ENCODE results near the gene MARCHF3. TPM values are rescaled to one million over a fixed set of nuclear protein-coding genes. Genes with fewer than 3 reads are reported as not detected.

Gene MARCHF3
- total and polyA plus RNA-seq, 12 donors, result 4.8 to 76.2 (median 45.9) TPM

DNA sequence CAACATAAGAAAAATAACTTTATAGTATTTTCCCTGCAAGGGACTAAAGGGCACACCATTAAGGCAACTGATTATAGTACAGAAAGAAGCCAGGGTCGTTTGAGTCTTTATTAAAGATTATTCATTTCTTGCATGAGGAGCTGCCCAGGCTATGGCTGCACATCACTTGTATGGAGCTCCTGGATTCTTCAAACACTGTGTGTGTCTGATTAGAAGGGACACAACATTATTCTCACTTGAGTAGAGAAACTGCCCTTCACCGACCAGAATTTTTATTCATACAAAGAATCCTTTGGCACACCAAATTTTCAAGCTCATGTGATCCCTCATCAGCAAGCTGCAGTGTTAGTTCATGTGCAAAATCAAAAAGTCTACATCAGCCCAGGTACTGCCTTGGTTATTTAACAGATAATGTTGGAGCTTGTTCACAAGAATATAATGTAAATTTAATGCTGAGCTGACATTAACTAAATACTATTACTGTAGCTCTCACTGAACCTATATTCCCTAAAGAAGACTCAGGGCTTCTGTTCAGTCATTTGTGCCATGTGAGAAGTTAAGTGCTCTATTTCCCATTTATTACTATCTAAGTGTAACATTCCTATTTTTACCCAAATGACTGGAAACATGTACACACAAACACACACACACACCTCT lies 33.0 kb upstream of the MARCHF3 start:
- WGBS, 2 donors, result 74 to 80% methylated on average over 2 of the region's 2 CpGs
- Histone ChIP-seq H3K27me3 (no peaks in the 10 kb centered on the region), H3K36me3 (peaks cover 0 to 5% (median 0%) of the 10 kb centered on the region in 9 donors), H3K4me3 (no peak overlapping the region), H3K9me3 (no peaks in the 10 kb centered on the region), H3K27ac (no peak overlapping the region), H3K4me1 (peaks cover 0 to 5% (median 0%) of the 10 kb centered on the region in 9 donors)
- TF ChIP-seq, protein P1, sequence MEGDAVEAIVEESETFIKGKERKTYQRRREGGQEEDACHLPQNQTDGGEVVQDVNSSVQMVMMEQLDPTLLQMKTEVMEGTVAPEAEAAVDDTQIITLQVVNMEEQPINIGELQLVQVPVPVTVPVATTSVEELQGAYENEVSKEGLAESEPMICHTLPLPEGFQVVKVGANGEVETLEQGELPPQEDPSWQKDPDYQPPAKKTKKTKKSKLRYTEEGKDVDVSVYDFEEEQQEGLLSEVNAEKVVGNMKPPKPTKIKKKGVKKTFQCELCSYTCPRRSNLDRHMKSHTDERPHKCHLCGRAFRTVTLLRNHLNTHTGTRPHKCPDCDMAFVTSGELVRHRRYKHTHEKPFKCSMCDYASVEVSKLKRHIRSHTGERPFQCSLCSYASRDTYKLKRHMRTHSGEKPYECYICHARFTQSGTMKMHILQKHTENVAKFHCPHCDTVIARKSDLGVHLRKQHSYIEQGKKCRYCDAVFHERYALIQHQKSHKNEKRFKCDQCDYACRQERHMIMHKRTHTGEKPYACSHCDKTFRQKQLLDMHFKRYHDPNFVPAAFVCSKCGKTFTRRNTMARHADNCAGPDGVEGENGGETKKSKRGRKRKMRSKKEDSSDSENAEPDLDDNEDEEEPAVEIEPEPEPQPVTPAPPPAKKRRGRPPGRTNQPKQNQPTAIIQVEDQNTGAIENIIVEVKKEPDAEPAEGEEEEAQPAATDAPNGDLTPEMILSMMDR (IDR thresholded peaks at IDR 0.05), result no peak
- intact Hi-C loops (cut with DNase I), result no loop called here
- DNase-seq (no peak), ATAC-seq (no peak)

DNA sequence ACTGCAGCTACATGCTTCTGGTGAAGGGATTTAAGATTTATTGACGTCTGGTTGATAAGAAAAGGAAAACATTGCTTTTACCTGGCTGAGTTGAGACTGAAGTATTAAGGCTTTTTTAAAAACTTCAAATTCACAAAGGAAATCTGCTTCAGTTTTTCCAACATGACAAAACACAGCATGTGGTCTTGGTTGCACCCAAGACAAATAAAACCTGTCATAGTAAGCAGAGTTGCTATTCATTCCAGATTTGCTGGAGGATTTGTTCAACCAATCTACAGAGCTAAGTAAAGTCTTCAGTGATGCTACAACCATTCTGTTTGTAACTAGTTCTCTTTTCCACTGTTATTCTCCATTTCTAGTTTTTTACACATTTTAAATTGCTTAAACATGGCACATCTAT lies 31.6 kb upstream of the MARCHF3 start:
- Histone ChIP-seq H3K9me3 (no peaks in the 10 kb centered on the region), H3K27ac (no peak overlapping the region), H3K4me3 (no peak overlapping the region), H3K4me1 (no peaks in the 10 kb centered on the region), H3K36me3 (peaks cover 0 to 16% (median 0%) of the 10 kb centered on the region in 9 donors), H3K27me3 (no peaks in the 10 kb centered on the region)
- DNase-seq, result no peak
- ATAC-seq, result no peak
- WGBS, 2 donors, result 80 to 81% methylated on average over 1 of the region's 1 CpG
- TF ChIP-seq, protein P1 (IDR thresholded peaks at IDR 0.05), result no peak
- intact Hi-C loops (cut with DNase I), result no loop called here

DNA sequence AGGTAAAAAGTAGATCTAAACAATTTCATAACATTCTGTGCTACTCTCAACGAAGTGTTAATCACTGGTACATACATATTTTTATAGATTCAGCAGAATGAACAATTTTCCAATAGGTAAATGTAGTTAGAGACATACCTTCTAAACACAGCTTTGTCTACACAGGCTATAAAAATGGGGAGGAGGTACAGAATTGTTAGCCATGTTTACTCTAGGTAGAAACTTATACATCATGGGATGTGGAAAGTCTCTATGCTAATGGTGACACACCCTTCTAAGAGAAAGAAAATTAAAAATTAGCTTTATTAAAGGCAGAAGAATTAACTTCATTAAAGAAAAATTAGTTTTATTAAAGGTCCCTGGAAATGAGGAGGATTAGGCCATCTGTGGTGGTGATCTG lies 31.2 kb upstream of the MARCHF3 start:
- TF ChIP-seq, protein P1 (IDR thresholded peaks at IDR 0.05), result no peak
- no peaks in the 10 kb centered on the region for H3K27me3 ChIP-seq
- DNase-seq (no peak), ATAC-seq (no peak)
- 80 to 94% methylated on average over 1 of the region's 1 CpG for WGBS, 2 donors
- peaks cover 0 to 19% (median under 1%) of the 10 kb centered on the region in 9 donors for H3K36me3 ChIP-seq
- intact Hi-C loops (cut with DNase I), result no loop called here
- H3K9me3 ChIP-seq, result no peaks in the 10 kb centered on the region
- H3K27ac ChIP-seq, result no peak overlapping the region
- no peak overlapping the region for H3K4me3 ChIP-seq
- H3K4me1 ChIP-seq, result no peaks in the 10 kb centered on the region

DNA sequence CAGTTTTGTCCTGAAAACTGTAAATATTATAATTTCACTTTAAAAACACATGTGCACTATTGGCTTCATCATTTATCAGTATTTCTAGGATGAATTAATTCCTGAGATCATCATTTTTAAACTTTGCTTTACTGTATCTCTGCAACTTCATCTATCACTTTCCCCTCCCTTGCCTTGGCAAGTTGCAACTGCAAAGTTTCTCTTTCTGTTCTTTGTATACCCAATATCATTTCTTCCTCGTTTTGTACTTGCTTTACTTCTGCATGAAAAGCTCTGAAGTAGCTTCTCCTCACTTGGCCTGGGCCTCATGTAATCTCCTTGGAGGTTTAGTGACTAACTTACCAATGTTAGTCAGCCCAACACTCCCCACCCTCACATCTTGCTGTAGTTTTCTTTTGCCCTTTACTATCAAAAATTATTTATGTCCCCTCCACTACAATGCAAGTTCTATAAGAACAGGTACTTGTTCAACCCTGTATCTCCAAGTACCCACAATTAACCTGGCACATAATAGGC lies 30.2 kb upstream of the MARCHF3 start:
- WGBS, 2 donors, result 56 to 76% methylated on average over 1 of the region's 1 CpG
- H3K9me3 ChIP-seq, result no peaks in the 10 kb centered on the region
- H3K4me1 ChIP-seq, result no peaks in the 10 kb centered on the region
- ATAC-seq (no peak), DNase-seq (no peak)
- intact Hi-C loops (cut with DNase I), result no loop called here
- no peak overlapping the region for H3K27ac ChIP-seq
- TF ChIP-seq, protein P1 (IDR thresholded peaks at IDR 0.05), result no peak
- no peaks in the 10 kb centered on the region for H3K27me3 ChIP-seq
- no peak overlapping the region for H3K4me3 ChIP-seq
- peaks cover 0 to 27% (median 6%) of the 10 kb centered on the region in 9 donors for H3K36me3 ChIP-seq
